ENCODE measurements around the gene GTF3A.

The GTF3A gene

DNA sequence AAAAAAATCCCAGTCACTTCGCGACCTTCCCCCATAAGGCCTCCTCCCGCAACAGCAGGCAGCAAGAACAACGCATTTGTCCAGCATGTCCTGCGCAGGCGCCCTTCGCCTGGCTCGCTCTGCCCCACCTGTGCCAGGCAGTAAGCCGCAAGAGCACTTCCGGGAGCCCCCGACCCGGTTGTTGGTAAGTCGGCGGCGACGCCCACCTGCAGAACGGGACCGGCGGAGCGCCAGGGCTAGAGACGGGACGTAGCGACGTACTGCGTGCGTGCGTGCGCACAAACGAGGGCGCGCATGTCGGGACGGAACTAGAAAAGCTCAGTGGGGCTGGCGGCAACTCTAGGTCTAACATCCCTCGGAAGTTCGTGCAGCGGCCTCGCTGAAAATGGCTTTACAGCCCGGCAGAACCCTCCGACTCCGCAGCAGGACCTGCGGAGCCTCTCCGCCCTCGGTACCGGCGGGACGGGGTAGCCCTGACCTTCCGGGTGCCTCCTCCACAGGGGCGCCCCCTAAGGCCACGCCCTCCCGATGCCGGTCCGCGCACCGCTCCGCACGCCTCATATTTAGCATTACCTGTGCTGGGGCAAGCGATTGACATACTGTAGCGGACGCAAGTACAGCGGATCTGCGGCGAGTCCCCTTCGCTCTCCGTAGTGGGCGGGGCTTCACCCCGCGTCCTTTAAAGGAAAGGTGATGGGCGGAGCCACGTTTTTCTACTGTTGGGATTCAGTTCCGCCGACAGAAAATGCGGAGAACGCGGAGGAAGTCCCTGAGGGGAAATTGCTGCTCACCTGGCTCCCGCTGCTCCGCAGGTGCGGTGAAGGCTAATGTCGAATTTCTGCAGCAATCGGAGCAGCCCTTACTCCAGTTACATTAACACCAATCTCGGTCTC lies 25.8 kb downstream of the GTF3A start, which contains the start of gene MTIF3:
Gene MTIF3, minus strand, starts transcription at position 629 of the 893 bp plus-strand sequence. CDS start 10,116 bp downstream, outside the sequence.
- TF ChIP-seq, protein P1, sequence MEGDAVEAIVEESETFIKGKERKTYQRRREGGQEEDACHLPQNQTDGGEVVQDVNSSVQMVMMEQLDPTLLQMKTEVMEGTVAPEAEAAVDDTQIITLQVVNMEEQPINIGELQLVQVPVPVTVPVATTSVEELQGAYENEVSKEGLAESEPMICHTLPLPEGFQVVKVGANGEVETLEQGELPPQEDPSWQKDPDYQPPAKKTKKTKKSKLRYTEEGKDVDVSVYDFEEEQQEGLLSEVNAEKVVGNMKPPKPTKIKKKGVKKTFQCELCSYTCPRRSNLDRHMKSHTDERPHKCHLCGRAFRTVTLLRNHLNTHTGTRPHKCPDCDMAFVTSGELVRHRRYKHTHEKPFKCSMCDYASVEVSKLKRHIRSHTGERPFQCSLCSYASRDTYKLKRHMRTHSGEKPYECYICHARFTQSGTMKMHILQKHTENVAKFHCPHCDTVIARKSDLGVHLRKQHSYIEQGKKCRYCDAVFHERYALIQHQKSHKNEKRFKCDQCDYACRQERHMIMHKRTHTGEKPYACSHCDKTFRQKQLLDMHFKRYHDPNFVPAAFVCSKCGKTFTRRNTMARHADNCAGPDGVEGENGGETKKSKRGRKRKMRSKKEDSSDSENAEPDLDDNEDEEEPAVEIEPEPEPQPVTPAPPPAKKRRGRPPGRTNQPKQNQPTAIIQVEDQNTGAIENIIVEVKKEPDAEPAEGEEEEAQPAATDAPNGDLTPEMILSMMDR (conservative IDR thresholded peaks at IDR 0.05; ENCODE audit: low read depth) = no peak
- peak within 1 kb of the TSS; percentile 99 for H3K27ac ChIP-seq
- ChIA-PET CTCF (interaction anchor here (0.6 kb wide), 1 partner anchor 93 kb away, joined by 3 read pairs; no protein-coding TSS in a partner anchor), POLR2A (ENCODE audit: low non-redundant PET) (interaction anchor here (2.1 kb wide), 1 partner anchor 24 kb away, joined by 10 read pairs; no protein-coding TSS in a partner anchor)
- peak; percentile 95 for DNase-seq (ENCODE audit: low spot score)

DNA sequence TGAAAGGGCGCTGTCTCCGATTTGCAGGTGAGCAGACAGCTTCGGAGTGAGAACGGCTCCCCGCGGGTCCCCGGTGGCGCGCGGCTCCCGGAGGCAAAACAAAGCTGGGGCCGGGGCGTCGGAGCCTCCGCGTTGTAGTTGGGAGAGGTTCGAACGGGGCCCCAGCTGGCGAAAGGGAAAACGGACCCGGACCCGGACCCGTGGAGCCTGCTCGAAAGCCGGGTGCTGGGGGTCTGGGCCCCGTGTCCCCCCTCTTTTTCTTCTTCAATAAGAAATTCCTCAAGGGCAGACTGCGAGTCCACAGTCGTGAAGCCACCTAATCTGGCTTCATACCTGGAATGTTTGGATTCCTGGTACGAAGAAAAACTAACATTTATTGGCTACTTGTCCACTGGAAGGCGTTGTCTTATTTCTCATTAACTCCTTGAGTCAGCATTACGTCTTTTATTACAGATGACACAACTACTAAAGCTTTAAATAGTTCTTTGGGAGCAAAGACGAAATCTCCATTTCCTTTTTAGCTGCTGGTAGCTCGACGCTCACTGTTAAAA lies 26.6 kb downstream of the GTF3A start:
- ChIA-PET CTCF (interaction anchor here (0.6 to 1.9 kb wide), 4 partner anchors 25 to 503 kb away, joined by 3 to 5 read pairs (median 3); no protein-coding TSS in a partner anchor), POLR2A (ENCODE audit: low non-redundant PET) (no interaction called here)
- TF ChIP-seq, protein P1 (conservative IDR thresholded peaks at IDR 0.05; ENCODE audit: low read depth) = no peak
- peak overlapping the region; percentile 99 for H3K27ac ChIP-seq
- DNase-seq (ENCODE audit: low spot score) = peak; percentile 61

DNA sequence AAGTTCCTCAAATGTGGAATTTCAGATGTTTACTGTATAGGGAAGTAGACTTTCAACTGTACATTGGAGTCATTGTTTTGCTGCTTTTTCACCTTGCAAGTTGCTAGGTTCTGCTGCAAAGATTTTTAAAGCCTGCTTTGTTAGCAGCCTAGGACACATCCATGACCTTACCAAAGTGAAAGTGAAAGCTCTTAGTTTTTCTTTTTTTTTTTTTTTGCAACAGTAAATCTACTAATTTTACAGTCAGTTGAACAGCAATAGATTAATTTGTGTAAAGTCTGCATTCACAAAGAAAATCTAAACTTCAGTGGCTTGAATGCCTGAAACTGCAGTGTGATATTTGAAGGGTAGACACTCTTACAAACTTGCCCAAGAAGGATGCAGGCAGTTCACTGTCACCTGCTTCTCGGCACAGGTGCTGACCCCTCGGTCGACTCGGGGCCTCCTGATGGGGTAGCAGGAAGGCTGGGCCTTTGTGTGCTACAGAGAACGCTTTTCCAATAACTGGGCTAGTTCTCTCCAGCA lies 31.0 kb downstream of the GTF3A start:
- no peak for DNase-seq (ENCODE audit: low spot score)

DNA sequence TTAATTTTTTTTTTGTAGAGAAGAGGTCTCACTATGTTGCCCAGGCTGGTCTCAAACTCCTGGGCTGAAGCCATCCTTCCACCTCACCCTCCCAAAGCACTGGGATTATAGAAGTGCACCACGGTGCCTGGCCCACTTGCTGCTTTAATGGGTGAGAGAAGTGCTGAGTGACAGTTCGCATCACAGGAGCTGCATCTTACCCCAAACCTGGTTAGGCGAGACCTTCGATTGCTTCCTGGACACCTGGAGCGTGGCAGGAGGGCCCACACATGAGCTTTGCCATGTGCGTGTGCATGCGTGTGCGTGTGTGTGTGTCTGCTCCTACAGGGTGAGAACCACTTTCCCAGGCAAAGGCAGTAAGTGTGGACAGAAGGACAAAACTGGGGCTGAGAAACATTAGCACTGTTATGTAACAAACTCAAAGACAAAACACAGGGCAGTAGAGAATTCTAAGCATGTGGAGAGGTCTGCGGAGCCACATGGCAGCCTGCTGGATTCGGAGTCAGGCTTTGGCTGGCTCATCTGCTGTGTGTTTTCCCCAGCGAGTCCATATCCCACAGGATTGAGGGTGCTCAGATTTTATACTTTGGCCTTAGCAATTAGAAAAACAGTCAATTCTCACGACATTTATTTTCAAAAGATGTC lies 37.6 kb downstream of the GTF3A start:
- ChIA-PET POLR2A (ENCODE audit: low non-redundant PET) (interaction anchor here (0.6 kb wide), 1 partner anchor 96 kb away, joined by 6 read pairs; no protein-coding TSS in a partner anchor), CTCF (interaction anchor here (0.6 to 0.7 kb wide), 3 partner anchors 31 to 1174 kb away, joined by 3 read pairs; no protein-coding TSS in a partner anchor)
- H3K27ac ChIP-seq = no peak overlapping the region
- TF ChIP-seq, protein P1 (conservative IDR thresholded peaks at IDR 0.05; ENCODE audit: low read depth) = no peak
- no peak for DNase-seq (ENCODE audit: low spot score)

More for the DNA sequence above, 31.0 kb downstream of the GTF3A start:
- ChIA-PET CTCF (interaction anchor here (0.6 kb wide), 1 partner anchor 669 kb away, joined by 6 read pairs; no protein-coding TSS in a partner anchor), POLR2A (ENCODE audit: low non-redundant PET) (interaction anchor here (0.6 to 0.7 kb wide), 2 partner anchors 72 to 464 kb away, joined by 4 to 5 read pairs; partner anchors contain the start of gene PDX1)
- no peak overlapping the region for H3K27ac ChIP-seq
- TF ChIP-seq, protein P1 (conservative IDR thresholded peaks at IDR 0.05; ENCODE audit: low read depth) = no peak

DNA sequence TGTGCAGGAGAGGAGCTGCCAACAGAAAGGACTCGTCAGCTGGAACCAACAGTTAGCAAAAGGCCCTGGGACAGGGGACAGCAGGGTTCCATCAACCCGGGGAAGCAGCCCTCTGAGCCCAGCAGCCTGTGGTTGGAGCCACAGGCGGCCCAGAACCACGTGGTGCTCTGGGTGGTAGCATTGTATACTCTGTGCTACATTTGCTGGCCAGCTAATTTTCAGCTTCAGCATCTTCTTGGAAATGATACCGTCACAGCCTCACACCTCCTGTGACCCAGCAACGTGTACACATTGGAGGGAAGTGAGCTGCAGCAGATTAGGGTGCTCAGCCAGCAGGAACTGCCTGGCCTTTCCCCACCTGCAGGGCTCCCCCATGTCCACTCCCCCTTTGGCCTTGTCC lies 39.1 kb downstream of the GTF3A start:
- ChIA-PET CTCF (no interaction called here), POLR2A (ENCODE audit: low non-redundant PET) (no interaction called here)
- no peak for DNase-seq (ENCODE audit: low spot score)
- no peak overlapping the region for H3K27ac ChIP-seq
- TF ChIP-seq, protein P1 (conservative IDR thresholded peaks at IDR 0.05; ENCODE audit: low read depth) = no peak
